Mesenchymal stem cell (in vitro differentiated cells and primary cell): ENCODE results near the gene PRDM2.

Experiments
- DNase-seq: peaks from one replicate; pipeline ENCODE4 v3.0.0-alpha.2; 2013
- H2AFZ ChIP-seq: one replicate; pipeline ENCODE4 v1.6.1; 2013; ENCODE audit warnings: low read depth, mild to moderate bottlenecking, control low read depth, inconsistent platforms, low read length, moderate library complexity
- H2AK5ac ChIP-seq: 2 replicates; pipeline ENCODE4 v1.6.1; 2013; ENCODE audit warnings: low read length, moderate library complexity, mild to moderate bottlenecking, inconsistent platforms; ENCODE audit not compliant: severe bottlenecking
- H2BK120ac ChIP-seq: one replicate; pipeline ENCODE4 v1.6.1; 2013; ENCODE audit warnings: low read depth, mild to moderate bottlenecking, inconsistent platforms, low read length, moderate library complexity
- H2BK12ac ChIP-seq, 2 experiments: one replicate each; pipeline ENCODE4 v1.6.1; 2013; ENCODE audit warnings: inconsistent platforms in 2 of 2, low read length in 2 of 2, mild to moderate bottlenecking in 2 of 2, moderate library complexity in 2 of 2, control low read depth in 1 of 2
- H2BK15ac ChIP-seq: one replicate; pipeline ENCODE4 v1.6.1; 2013; ENCODE audit warnings: mild to moderate bottlenecking, low read depth, inconsistent platforms; ENCODE audit not compliant: poor library complexity, severe bottlenecking
- H2BK5ac ChIP-seq: 2 replicates; pipeline ENCODE4 v1.6.1; 2013; ENCODE audit warnings: low read depth, mild to moderate bottlenecking, low read length, control low read depth, inconsistent platforms; ENCODE audit not compliant: poor library complexity, severe bottlenecking
- H3K14ac ChIP-seq, 2 experiments: one replicate each; pipeline ENCODE4 v1.6.1; 2013; ENCODE audit warnings: inconsistent platforms in 2 of 2, low read length in 2 of 2, control low read depth in 1 of 2, mild to moderate bottlenecking in 1 of 2, moderate library complexity in 1 of 2
- H3K18ac ChIP-seq, 2 experiments: one replicate each; pipeline ENCODE4 v1.6.1; 2013; ENCODE audit warnings: inconsistent platforms in 2 of 2, low read length in 2 of 2, control low read depth in 1 of 2, low read depth in 1 of 2, mild to moderate bottlenecking in 1 of 2
- H3K23ac ChIP-seq, 2 experiments: one replicate each; pipeline ENCODE4 v1.6.1; 2013; ENCODE audit warnings: inconsistent platforms in 2 of 2, low read length in 2 of 2, mild to moderate bottlenecking in 2 of 2, moderate library complexity in 2 of 2, control low read depth in 1 of 2
- H3K27ac ChIP-seq: 2 replicates; pipeline ENCODE4 v1.5.1; 2013; ENCODE audit warnings: mild to moderate bottlenecking, moderate library complexity, low read length, control low read depth, inconsistent platforms; ENCODE audit not compliant: poor library complexity, severe bottlenecking
- H3K27me3 ChIP-seq, 2 experiments: 2 replicates each; pipeline versions ENCODE4 v1.6.1 to v1.7.0; 2013; ENCODE audit warnings: low read length in 2 of 2, mild to moderate bottlenecking in 2 of 2, moderate library complexity in 2 of 2, control low read depth in 1 of 2, inconsistent platforms in 1 of 2; ENCODE audit not compliant: control insufficient read depth in 1 of 2, insufficient read depth in 1 of 2
- H3K36me3 ChIP-seq, 2 experiments: 2 replicates each; pipeline versions ENCODE4 v1.6.1 to v1.7.0; 2013; ENCODE audit warnings: low read length in 2 of 2, control low read depth in 1 of 2, inconsistent platforms in 1 of 2, low read depth in 1 of 2, mild to moderate bottlenecking in 1 of 2; ENCODE audit not compliant: insufficient read depth in 2 of 2, control insufficient read depth in 1 of 2
- H3K4ac ChIP-seq, 2 experiments: one replicate each; pipeline ENCODE4 v1.6.1; 2013; ENCODE audit warnings: inconsistent platforms in 2 of 2, low read length in 2 of 2, mild to moderate bottlenecking in 2 of 2, moderate library complexity in 2 of 2, control low read depth in 1 of 2, low read depth in 1 of 2
- H3K4me1 ChIP-seq: 2 replicates; pipeline ENCODE4 v1.6.1; 2013; ENCODE audit warnings: low read depth, low read length, control low read depth; ENCODE audit not compliant: control insufficient read depth, insufficient read depth
- H3K4me2 ChIP-seq: 2 replicates; pipeline ENCODE4 v1.6.1; 2013; ENCODE audit warnings: low read length, mild to moderate bottlenecking, inconsistent platforms; ENCODE audit not compliant: poor library complexity, severe bottlenecking
- H3K4me3 ChIP-seq, 2 experiments: 2 replicates each; pipeline versions ENCODE4 v1.5.1 to v1.7.0; 2013; ENCODE audit warnings: low read length in 2 of 2, mild to moderate bottlenecking in 2 of 2, control low read depth in 1 of 2, low read depth in 1 of 2; ENCODE audit not compliant: insufficient read depth in 1 of 2
- H3K79me1 ChIP-seq: replicated peaks from 2 replicates; pipeline ENCODE4 v1.6.1; 2013; ENCODE audit warnings: mild to moderate bottlenecking, control low read depth, low read length, inconsistent platforms; ENCODE audit not compliant: poor library complexity, severe bottlenecking
- H3K9ac ChIP-seq: 2 replicates; pipeline ENCODE4 v1.7.0; 2013; ENCODE audit warnings: mild to moderate bottlenecking, low read length, moderate library complexity
- H3K9me3 ChIP-seq: 2 replicates; pipeline ENCODE4 v1.7.0; 2013; ENCODE audit warnings: mild to moderate bottlenecking, low read length; ENCODE audit not compliant: control insufficient read depth
- H4K8ac ChIP-seq: one replicate; pipeline ENCODE4 v1.6.1; 2013; ENCODE audit warnings: inconsistent platforms, mild to moderate bottlenecking, low read length, moderate library complexity
- H4K91ac ChIP-seq: one replicate; pipeline ENCODE4 v1.6.1; 2013; ENCODE audit warnings: mild to moderate bottlenecking, low read length, inconsistent platforms
- WGBS: methylation state at CpG from one replicate; pipeline ENCODE4 v1.1.7; 2013; ENCODE audit warnings: mixed read lengths; 5-methylcytosine and 5-hydroxymethylcytosine counted together

The PRDM2 gene

GRCh38 chr1:13826591-13826990 is 126.6 kb downstream of the PRDM2 start:
- Histone ChIP-seq H2BK12ac (no peak overlapping the region), H3K4ac (no peak overlapping the region), H2AK5ac (no peak overlapping the region), H3K36me3 (peaks cover 4 to 5% of the 10 kb centered on the region in 2 experiments), H3K4me1 (no peaks in the 10 kb centered on the region), H3K27me3 (peaks cover 0 to 27% of the 10 kb centered on the region in 2 experiments), H3K23ac (no peak overlapping the region), H4K91ac (no peak overlapping the region), H2AFZ (no peak overlapping the region), H2BK120ac (no peak overlapping the region), H3K79me1 (no peaks in the 10 kb centered on the region), H3K4me2 (no peak overlapping the region), H3K18ac (no peak overlapping the region), H3K14ac (no peak overlapping the region), H3K9me3 (no peaks in the 10 kb centered on the region), H3K4me3 (no peak overlapping the region), H4K8ac (no peak overlapping the region), H3K9ac (no peak overlapping the region), H3K27ac (no peak overlapping the region), H2BK15ac (no peak overlapping the region), H2BK5ac (no peak overlapping the region)
- WGBS, result 88% methylated on average over 5 of the region's 6 CpGs
- no peak for DNase-seq

DNA sequence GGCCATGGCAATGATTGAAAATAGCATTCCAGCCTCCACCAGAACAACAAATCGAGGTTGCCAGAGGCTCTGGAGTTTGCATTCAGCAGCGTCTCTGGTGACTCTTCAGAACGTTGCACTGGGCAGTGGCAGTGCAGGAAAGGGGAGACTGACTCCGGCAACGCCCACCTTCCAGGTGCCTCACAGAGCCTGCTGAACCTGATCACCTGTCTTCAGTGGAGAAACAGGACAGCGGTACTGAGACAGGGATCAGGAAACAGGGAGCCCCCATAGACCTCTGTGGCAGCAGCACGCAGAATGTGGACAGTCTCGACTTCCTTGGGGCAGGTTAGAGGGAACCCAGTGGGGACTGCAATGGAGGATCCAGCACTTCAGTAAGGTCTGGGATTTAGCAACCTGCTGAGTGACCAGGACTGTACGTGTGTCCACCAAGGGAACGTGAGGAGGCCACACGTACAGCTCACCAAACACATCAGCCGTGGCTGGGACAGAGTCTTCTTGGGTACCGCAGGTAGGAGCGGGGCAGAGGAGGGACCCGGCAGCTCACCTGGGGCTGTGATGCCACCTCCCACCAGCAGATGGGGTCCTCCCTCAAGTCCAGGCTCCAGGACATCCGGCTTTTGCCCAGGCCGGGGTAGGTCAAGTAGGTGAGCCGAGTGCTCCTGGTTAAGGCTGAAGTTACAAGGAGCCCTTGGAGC is 128.6 kb downstream of the PRDM2 start:
- Histone ChIP-seq H3K4me2 (no peak overlapping the region), H3K9ac (no peak overlapping the region), H2BK120ac (no peak overlapping the region), H2BK5ac (no peak overlapping the region), H3K18ac (no peak overlapping the region), H2AFZ (no peak overlapping the region), H2AK5ac (no peak overlapping the region), H4K91ac (no peak overlapping the region), H3K36me3 (no peaks in the 10 kb centered on the region), H3K4me1 (no peaks in the 10 kb centered on the region), H2BK15ac (no peak overlapping the region), H3K4me3 (no peak overlapping the region), H3K23ac (no peak overlapping the region), H3K9me3 (no peaks in the 10 kb centered on the region), H3K14ac (no peak overlapping the region), H3K4ac (no peak overlapping the region), H3K27ac (no peak overlapping the region), H4K8ac (no peak overlapping the region), H3K27me3 (peaks cover 0 to 30% of the 10 kb centered on the region in 2 experiments), H2BK12ac (no peak overlapping the region), H3K79me1 (no peaks in the 10 kb centered on the region)
- 80% methylated on average over 18 of the region's 18 CpGs for WGBS
- DNase-seq, result no peak

DNA sequence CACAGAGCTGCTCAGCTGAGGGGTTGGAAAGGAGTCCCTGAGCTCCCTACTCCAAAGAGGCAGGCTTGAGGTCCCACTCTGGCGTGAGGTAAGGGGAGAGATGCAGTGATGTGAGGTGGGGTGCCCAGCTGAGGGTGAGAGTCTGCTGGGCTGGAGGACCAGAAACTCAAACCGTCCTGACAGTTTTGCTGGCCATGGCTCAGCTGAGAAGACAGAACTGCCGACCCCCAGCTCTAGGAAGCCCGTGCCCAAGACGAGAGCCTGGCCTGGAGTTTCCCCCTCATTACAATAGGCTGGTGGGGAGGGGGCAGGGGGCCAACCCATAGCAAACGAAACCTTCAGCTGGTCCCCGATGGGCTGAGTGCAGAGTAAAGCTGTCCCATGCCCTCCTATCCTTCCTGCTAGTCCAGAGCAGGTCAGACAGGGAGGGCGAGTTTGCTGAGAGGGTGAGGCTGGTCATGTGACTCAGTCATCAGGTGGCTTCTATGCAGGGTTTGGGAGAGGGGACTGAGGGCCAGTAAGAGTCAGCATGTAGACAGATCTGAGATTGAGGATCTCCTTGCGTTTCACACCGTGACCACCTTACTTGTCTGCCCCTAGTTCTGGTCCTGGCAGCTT is 129.3 kb downstream of the PRDM2 start:
- Histone ChIP-seq H3K79me1 (no peaks in the 10 kb centered on the region), H2BK5ac (no peak overlapping the region), H3K36me3 (no peaks in the 10 kb centered on the region), H3K9ac (no peak overlapping the region), H3K4me3 (no peak overlapping the region), H3K9me3 (no peaks in the 10 kb centered on the region), H2AFZ (no peak overlapping the region), H2AK5ac (no peak overlapping the region), H4K8ac (no peak overlapping the region), H3K23ac (no peak overlapping the region), H3K27ac (no peak overlapping the region), H3K4ac (no peak overlapping the region), H3K4me2 (no peak overlapping the region), H3K14ac (no peak overlapping the region), H2BK15ac (no peak overlapping the region), H4K91ac (no peak overlapping the region), H3K27me3 (peaks cover 0 to 32% of the 10 kb centered on the region in 2 experiments), H2BK12ac (no peak overlapping the region), H3K4me1 (no peaks in the 10 kb centered on the region), H3K18ac (no peak overlapping the region), H2BK120ac (no peak overlapping the region)
- WGBS, result 75% methylated on average over 8 of the region's 10 CpGs
- DNase-seq, result no peak

DNA sequence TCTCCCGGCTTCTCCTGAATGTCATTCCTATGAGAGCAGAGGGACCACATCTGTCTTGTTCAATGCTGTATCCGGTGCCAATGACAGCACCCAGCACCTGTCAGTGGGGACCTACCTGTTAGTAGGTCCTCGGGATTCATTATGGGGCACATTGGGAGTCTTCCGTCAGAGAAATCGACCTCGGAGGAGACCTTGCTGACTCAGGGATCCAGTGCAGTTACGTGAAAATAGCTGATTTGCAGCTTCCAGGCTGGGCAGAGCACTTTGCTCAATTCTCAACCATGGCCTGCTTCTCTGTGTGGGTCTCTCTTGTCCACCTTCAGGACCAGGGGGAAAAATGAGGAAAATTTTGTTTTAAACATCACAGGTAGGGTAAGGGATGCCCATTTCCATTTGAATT is 130.2 kb downstream of the PRDM2 start:
- Histone ChIP-seq H3K4me2 (no peak overlapping the region), H3K9ac (no peak overlapping the region), H4K8ac (no peak overlapping the region), H4K91ac (no peak overlapping the region), H2AFZ (no peak overlapping the region), H2BK120ac (no peak overlapping the region), H3K9me3 (no peaks in the 10 kb centered on the region), H2AK5ac (no peak overlapping the region), H3K4me1 (no peaks in the 10 kb centered on the region), H3K4ac (no peak overlapping the region), H2BK12ac (no peak overlapping the region), H3K36me3 (no peaks in the 10 kb centered on the region), H2BK15ac (no peak overlapping the region), H3K27ac (no peak overlapping the region), H3K27me3 (peaks cover 0 to 34% of the 10 kb centered on the region in 2 experiments), H3K14ac (no peak overlapping the region), H3K23ac (no peak overlapping the region), H3K18ac (no peak overlapping the region), H2BK5ac (no peak overlapping the region), H3K4me3 (no peak overlapping the region), H3K79me1 (no peaks in the 10 kb centered on the region)
- DNase-seq, result no peak
- 72% methylated on average over 7 of the region's 7 CpGs for WGBS
